Effector CD4-positive, alpha-beta T cell (primary cell): ENCODE measurements around the gene CACNG4.
"Not testable (repeated sequence)": the region's sequence is repeated elsewhere in the genome, so short reads cannot be mapped to it uniquely, and the experiment has no call there.

Experiments used
- DNase-seq: peaks from one replicate; pipeline ENCODE4 v3.0.0-alpha.2; 2020

CACNG4 gene

GRCh38 chr17:66964930-66965800 lies 658 bp downstream of the CACNG4 start:
- DNase-seq: no peak

- no peak for DNase-seq
Measured at GRCh38 chr17:66965801-66966262, 1.3 kb downstream of the CACNG4 start.

GRCh38 chr17:66966298-66966697 lies 1.8 kb downstream of the CACNG4 start:
- DNase-seq: no peak

- DNase-seq: no peak
Measured at GRCh38 chr17:66966704-66967418, 2.4 kb downstream of the CACNG4 start.

- DNase-seq: no peak
Measured at GRCh38 chr17:66967837-66968543, 3.5 kb downstream of the CACNG4 start.

- no peak for DNase-seq
Measured at GRCh38 chr17:66968916-66969315, 4.4 kb downstream of the CACNG4 start.

GRCh38 chr17:66970140-66970539 lies 5.6 kb downstream of the CACNG4 start:
- DNase-seq: no peak

GRCh38 chr17:66970797-66971196 lies 6.3 kb downstream of the CACNG4 start:
- no peak for DNase-seq

- no peak for DNase-seq
Measured at GRCh38 chr17:66971264-66971663, 6.8 kb downstream of the CACNG4 start.

GRCh38 chr17:66971730-66972441 lies 7.4 kb downstream of the CACNG4 start:
- DNase-seq: no peak

GRCh38 chr17:66972442-66972830 lies 7.9 kb downstream of the CACNG4 start:
- DNase-seq: not testable (repeated sequence)

GRCh38 chr17:66975188-66975587 lies 10.7 kb downstream of the CACNG4 start:
- DNase-seq: no peak

GRCh38 chr17:66975614-66976378 lies 11.3 kb downstream of the CACNG4 start:
- DNase-seq: no peak

- DNase-seq: no peak
Measured at GRCh38 chr17:66976379-66976663, 11.8 kb downstream of the CACNG4 start.

- DNase-seq: no peak
Measured at GRCh38 chr17:66976781-66977201, 12.3 kb downstream of the CACNG4 start.

- DNase-seq: no peak
Measured at GRCh38 chr17:66978514-66979061, 14.1 kb downstream of the CACNG4 start.

- no peak for DNase-seq
Measured at GRCh38 chr17:66980896-66981295, 16.4 kb downstream of the CACNG4 start.

- DNase-seq: no peak
Measured at GRCh38 chr17:66981983-66982508, 17.5 kb downstream of the CACNG4 start.

- no peak for DNase-seq
Measured at GRCh38 chr17:66983414-66984021, 19.0 kb downstream of the CACNG4 start.

- no peak for DNase-seq
Measured at GRCh38 chr17:66984730-66985129, 20.2 kb downstream of the CACNG4 start.
